NCI-H510A (cell line): ENCODE measurements around the gene FGFBP1.
A peak's percentile ranks its signal among the peaks of the same experiment; 100 is the strongest.
"Not testable (repeated sequence)": the region's sequence is repeated elsewhere in the genome, so short reads cannot be mapped to it uniquely, and the experiment has no call there.

Source experiments
- DNase-seq: peaks from one replicate; lab custom pipeline; 2025; lab: John Stamatoyannopoulos, UW

The FGFBP1 gene

DNA sequence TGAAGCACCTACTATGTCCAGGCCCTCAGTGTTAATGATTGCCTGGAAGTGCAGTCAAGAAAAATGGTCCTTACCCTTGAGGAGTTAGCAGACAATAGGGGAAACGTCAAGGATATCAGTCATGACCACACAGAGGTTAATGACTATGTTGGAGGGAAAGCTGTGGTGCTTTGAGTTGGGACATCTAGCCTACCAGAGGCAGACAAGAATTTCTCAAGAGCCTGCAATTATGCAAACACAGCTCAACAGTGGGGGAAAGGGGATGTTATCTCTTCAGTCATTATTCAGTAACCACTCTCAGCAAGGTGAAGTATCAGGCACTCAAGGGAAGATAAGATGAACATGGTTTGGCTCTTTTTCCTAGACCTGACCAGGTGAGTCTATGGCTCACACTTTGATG is 7.0 kb upstream of the FGFBP1 start:
- no peak for DNase-seq

- DNase-seq, result no peak
Measured at GRCh38 chr4:15944895-15945294, 6.4 kb upstream of the FGFBP1 start.

GRCh38 chr4:15942283-15942682 is 3.7 kb upstream of the FGFBP1 start:
- DNase-seq, result no peak

GRCh38 chr4:15938182-15938581 is 358 bp downstream of the FGFBP1 start:
- no peak for DNase-seq

- DNase-seq, result peak; percentile 8
Measured at GRCh38 chr4:15936495-15936894, 2.0 kb downstream of the FGFBP1 start.

DNA sequence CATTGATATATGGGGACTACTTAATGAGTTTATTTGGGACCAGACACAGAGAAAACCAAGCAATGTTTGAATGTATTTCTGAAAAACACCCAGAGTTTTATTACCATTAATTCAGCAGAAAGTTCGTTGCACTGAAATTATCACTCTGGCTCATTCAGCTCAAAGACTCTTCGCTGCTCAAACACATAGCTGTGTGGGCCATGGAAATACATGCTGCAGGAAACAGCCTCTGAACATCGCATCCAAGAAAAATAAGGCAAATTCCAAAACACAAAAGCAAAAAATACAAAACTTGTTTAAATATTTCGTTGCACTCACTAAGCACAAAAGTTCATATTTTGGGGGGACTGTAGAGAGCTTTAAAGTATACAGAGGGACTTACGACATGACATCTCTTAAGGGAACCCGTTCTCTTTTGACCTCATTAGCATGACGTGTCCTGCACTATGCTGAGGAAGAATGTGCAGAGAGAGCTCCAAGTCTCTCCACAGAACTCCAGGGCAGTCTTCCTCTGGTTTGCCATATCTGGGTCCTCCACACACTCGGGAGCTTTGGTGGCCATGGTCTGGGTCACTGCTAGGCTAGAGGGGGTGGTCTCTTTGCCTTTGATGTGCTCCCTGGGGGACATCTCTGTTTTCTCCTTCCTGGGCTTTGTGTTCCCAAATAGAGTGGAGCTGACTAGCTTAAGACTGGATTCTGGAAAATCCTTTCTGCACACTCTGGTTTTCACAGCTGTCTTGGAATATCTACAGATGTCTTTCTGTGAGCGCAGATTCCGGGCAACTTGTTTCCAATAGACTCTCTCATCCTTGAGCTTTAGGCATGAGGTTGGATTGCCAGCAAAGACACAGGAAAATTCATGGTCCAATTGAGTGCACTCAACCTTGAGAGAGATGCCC is 2.8 kb downstream of the FGFBP1 start:
- no peak for DNase-seq

GRCh38 chr4:15934259-15934658 is 4.3 kb downstream of the FGFBP1 start:
- DNase-seq, result no peak

DNA sequence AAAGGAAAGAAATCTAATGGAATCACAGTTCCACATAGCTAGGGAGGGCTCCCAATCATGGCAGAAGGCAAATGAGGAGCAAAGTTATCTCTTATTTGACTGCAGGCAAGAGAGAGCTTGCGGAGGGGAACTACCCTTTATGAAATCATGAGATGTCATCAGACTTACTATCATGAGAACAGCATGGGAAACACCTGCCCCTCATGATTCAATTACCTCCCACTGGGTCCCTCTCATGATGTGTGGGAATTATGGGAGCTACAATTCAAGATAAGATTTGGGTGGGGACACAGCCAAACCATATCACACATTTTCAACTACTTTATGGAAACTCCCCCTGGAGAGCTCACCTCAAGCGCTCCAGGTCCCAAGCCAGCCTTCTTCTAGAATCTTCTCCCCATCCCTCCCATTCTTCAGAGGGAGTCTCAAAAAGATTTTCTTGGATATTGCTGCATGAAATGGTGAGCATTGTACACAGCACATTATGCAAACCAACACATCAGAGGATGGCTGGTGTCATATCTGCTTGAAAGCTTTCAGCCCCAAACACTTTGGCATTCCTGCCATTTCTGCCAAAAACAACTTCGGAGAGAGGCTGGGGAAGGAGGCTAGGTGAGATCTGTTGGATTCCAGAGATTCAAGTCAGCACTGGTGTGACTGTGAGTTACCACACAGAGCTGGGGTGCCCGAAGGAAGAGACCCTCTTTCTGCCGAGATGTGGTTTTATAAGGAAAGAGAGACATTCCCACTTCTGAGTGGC is 6.9 kb downstream of the FGFBP1 start:
- no peak for DNase-seq

GRCh38 chr4:15930314-15930713 is 8.2 kb downstream of the FGFBP1 start:
- no peak for DNase-seq

GRCh38 chr4:15929540-15929939 is 9.0 kb downstream of the FGFBP1 start:
- DNase-seq, result no peak

- DNase-seq, result no peak
Measured at GRCh38 chr4:15928883-15929282, 9.7 kb downstream of the FGFBP1 start.

DNA sequence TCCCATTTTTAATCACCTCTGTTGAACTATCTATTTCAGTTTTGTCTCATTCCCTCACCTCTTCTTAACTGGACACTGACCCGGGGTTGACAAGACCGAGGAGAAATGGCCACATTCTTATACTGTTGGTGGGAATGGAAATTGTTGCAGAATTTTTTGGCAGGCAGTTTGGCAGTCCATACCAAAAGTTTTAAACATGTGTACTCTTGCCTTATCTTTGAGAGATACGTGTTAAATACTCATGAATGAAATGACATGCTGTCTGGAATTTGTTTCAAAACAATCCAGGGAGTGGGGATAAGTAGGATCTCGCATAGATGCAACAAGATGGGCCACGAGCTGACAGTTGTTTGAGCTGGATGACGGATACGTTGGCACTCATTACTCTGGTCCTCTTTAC is 12.1 kb downstream of the FGFBP1 start:
- DNase-seq, result no peak

- DNase-seq, result no peak
Measured at GRCh38 chr4:15925830-15926229, 12.7 kb downstream of the FGFBP1 start.

GRCh38 chr4:15921592-15921932 is 17.0 kb downstream of the FGFBP1 start:
- no peak for DNase-seq

DNA sequence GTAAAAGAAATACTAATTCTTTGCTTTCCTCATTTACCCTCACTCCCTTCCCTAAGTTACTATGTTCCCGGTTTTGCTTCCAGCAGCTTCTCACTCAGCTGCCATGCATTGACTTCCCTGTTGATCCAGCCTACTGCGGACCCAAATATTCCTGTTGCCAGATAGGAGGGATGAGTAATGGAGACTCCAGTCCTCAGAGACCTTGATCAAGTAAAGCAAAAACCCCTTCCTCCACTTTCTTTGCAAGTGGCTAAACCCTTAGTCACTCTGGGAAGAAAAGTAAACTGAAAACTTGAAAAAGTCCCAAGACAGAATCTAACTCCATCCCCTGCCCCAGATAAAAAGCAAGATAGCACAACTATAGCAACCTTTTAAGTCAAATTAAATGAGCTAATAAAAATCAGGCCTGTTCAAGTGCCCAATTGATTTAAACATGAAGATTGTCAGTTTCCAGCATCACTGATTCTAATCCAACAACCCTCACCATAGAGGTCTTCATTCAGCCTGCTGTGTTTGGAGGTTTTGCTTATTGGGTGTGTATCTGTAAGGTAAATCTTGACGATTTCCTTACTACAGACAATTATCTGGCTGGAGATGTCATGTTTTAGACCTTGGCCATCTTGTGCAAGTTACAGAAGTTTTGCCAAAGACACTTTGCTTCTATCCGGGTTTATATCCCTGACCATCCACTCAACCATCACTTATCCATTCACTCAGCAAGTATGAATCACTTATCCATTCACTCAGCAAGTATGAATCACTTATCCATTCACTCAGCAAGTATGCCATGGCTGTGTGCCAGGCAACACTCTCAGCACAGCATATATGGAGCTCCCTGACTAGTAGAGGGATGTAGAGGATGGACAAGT is 17.6 kb downstream of the FGFBP1 start:
- DNase-seq, result peak; percentile 4

DNA sequence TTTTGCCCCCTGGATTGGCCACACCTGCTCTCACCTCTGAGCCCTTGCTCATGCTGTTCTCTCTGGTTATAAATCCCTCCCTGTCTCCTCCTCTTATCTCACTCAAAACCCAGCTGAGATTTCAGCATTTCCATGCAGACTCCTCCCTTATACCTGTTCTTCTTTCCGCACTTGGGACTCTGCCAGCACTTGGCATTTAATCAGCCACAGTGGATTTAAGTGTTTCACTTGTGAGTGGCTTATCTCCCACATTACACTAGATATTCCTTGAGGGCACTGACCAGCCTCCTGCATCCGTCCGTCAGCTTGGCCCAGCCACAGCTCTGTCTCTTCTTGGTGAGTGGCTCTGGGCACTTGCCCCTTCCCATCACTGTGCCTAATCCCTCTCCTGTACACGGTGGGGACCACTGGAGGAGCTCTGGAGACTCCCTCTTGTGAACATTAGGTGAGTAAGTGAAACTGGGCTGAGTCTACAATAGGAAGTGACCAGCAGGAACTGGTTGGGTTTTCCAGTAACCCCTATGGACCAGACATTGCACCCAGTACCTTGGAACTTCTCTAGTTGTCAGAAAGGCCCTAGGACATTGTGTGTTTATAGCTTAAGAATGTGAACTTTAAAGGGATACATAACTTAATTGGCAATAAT is 19.9 kb downstream of the FGFBP1 start:
- DNase-seq, result no peak

DNA sequence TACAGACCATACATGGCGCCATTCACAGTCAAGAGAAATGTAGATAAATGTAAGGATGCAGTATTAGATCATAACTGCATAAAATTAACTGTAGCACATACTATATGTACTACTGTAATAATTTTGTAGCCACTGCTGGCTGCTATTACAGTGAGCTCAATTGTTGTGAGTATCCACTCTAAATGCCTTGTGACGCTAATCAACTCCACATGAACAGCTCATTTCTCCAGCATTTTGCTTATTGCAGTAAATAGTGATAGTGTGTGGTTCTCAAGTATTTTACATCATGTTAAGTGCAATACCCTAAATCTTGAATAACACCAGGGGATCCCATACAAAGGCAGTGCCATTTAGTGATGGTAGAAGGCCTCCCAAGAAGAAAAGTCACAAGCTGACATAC is 21.2 kb downstream of the FGFBP1 start:
- DNase-seq, result no peak

DNA sequence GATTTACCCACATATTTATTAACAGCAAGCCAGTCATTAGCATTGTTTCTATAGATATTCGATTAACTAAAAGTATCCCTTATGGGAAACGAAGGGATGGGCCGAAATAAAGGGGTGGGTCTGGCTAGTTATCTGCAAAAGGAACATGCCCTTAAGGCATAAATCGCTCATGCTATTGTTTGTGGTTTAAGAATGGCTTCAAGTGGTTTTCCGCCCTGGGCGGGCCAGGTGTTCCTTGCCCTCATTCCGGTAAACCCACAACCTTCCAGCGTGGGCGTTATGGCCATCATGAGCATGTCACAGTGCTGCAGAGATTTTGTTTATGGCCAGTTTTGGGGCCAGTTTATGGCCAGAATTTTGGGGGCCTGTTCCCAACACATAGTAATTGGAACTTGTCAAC is 22.2 kb downstream of the FGFBP1 start:
- not testable (repeated sequence) for DNase-seq

DNA sequence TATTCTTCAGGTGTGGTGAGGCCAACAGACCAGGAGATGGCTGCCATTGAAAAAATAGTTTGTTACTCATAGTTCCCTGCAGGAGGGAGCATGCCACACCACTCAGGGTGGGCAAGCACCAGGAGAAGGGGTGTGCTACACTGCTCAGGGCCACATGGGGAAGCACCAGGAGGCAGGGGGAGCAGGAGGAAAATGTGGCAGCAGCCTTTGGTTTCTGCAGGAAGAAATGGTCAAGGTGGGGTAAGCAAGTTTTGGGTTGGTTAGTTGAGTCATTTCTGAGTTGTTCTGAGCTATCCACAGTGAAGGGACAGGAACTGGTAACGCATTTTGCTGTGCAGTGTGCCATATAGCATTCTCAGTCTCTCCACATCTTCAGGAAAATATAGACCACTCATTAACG is 23.8 kb downstream of the FGFBP1 start:
- DNase-seq, result no peak

DNA sequence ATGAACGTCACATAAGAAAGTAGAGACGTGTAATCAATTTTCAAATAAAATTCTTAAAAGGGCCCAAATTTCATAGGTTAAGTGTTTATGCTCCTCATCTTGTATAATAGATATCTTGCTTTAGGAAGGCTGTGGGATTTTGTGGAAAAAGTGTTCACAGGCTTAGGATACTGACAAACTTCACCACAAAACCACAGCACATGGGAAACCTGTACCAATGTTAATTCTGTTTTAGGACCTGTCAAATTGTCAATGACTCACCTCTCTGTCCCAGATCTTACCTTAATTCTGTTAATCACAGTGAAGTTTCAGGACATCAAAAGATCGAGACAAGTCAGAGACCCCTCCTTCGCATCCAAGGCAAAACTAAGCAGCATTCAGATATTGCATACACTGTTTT is 24.2 kb downstream of the FGFBP1 start:
- DNase-seq, result no peak

GRCh38 chr4:15913631-15913970 is 24.9 kb downstream of the FGFBP1 start:
- DNase-seq, result no peak
